HEK293T (cell line): Measurements from ENCODE around the gene KXD1.

Experiments used
- ARNT ChIP-seq: fragments of 450-650 bp; IDR thresholded peaks from 2 replicates; pipeline ENCODE4 v1.6.1; 2017; ENCODE audit warnings: mild to moderate bottlenecking
- BHLHE40 ChIP-seq: fragments of 450-650 bp; IDR thresholded peaks from 2 replicates; pipeline ENCODE4 v1.6.1; 2016; ENCODE audit warnings: mild to moderate bottlenecking, moderate library complexity, borderline replicate concordance
- CTBP1 ChIP-seq: fragments of 450-650 bp; IDR thresholded peaks from 2 replicates; pipeline ENCODE4 v1.6.1; 2016; ENCODE audit warnings: borderline replicate concordance
- ELF4 ChIP-seq: fragments of 450-650 bp; IDR thresholded peaks from 2 replicates; pipeline ENCODE4 v1.6.1; 2017; ENCODE audit warnings: antibody characterized with exemption
- FOXA1 ChIP-seq: fragments of 450-650 bp; IDR thresholded peaks from 2 replicates; pipeline ENCODE4 v1.6.1; 2016; ENCODE audit warnings: mild to moderate bottlenecking
- FOXK2 ChIP-seq: fragments of 450-650 bp; IDR thresholded peaks from 2 replicates; pipeline ENCODE4 v1.6.1; 2016; ENCODE audit warnings: mild to moderate bottlenecking
- LEF1 ChIP-seq: fragments of 450-650 bp; IDR thresholded peaks from 2 replicates; pipeline ENCODE4 v1.6.1; 2017; ENCODE audit warnings: mild to moderate bottlenecking, borderline replicate concordance
- NFRKB ChIP-seq: fragments of 450-650 bp; IDR thresholded peaks from 2 replicates; pipeline ENCODE4 v1.6.1; 2016; ENCODE audit warnings: mild to moderate bottlenecking, moderate library complexity
- SP1 ChIP-seq: fragments of 450-650 bp; IDR thresholded peaks from 2 replicates; pipeline ENCODE4 v1.6.1; 2017
- SUZ12 ChIP-seq: fragments of 450-650 bp; IDR thresholded peaks from 2 replicates; pipeline ENCODE4 v1.6.1; 2016; ENCODE audit warnings: mild to moderate bottlenecking
- TARDBP ChIP-seq: fragments of 450-650 bp; IDR thresholded peaks from 2 replicates; pipeline ENCODE4 v1.6.1; 2016
- ZNF384 ChIP-seq: fragments of 450-650 bp; IDR thresholded peaks from 2 replicates; pipeline ENCODE4 v1.6.1; 2016
- TF ChIP-seq, protein P1 (sequence below): fragments of 450-650 bp; IDR thresholded peaks from 2 replicates; pipeline ENCODE4 v1.6.1; 2016

DNA sequence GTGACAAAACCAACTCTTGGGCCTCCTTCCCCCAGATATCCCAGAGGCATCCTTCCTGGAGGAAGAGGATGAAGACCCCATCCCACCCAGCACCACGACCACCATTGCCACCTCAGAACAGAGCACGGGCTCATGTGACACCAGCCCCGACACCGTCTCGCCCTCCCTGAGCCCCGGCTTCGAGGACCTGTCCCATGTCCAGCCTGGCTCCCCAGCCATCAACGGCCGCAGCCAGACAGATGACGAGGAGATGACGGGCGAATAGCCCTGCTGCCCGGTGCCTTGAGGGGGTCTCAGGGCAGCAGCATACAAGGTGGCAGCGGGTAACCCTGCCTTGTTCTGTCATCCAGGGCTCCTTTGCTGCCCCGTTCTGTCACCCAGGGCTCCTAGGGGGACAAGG, 10.7 kb downstream of the KXD1 start:
- TF ChIP-seq NFRKB, result no peak
- TF ChIP-seq TARDBP, result no peak
- TF ChIP-seq ZNF384, result no peak
- TF ChIP-seq FOXK2, result no peak
- TF ChIP-seq ELF4, result no peak
- TF ChIP-seq, protein P1, sequence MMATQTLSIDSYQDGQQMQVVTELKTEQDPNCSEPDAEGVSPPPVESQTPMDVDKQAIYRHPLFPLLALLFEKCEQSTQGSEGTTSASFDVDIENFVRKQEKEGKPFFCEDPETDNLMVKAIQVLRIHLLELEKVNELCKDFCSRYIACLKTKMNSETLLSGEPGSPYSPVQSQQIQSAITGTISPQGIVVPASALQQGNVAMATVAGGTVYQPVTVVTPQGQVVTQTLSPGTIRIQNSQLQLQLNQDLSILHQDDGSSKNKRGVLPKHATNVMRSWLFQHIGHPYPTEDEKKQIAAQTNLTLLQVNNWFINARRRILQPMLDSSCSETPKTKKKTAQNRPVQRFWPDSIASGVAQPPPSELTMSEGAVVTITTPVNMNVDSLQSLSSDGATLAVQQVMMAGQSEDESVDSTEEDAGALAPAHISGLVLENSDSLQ, result no peak
- no peak for TF ChIP-seq ARNT
- no peak for TF ChIP-seq FOXA1
- TF ChIP-seq LEF1, result no peak
- TF ChIP-seq SP1, result no peak
- no peak for TF ChIP-seq CTBP1
- no peak for TF ChIP-seq BHLHE40
- TF ChIP-seq SUZ12, result no peak
